Stimulated activated CD8-positive, alpha-beta memory T cell treated with anti-CD3 and anti-CD28 coated beads, Interleukin-12 subunit alpha, Interleukin-12 subunit beta, amount 100 ng/mL, for 4 hours (primary cell): ENCODE results near the gene PPCS.

ENCODE experiments used
- DNase-seq: peaks from one replicate; pipeline ENCODE4 v3.0.0-alpha.2; 2020; ENCODE audit warnings: low read depth

The PPCS gene

GRCh38 chr1:42456010-42456753 is at the start of gene PPCS, which contains the start of gene ZMYND12:
TSS of gene PPCS (plus strand) at chr1:42456543. CDS start at chr1:42456566, 23 bp downstream.
TSS of gene ZMYND12 (minus strand) at chr1:42456022. CDS start at chr1:42455997, 25 bp downstream.
- peak; percentile 85 for DNase-seq

GRCh38 chr1:42414551-42415496 is 41.5 kb upstream of the PPCS start:
- no peak for DNase-seq

- DNase-seq, result no peak
Measured at GRCh38 chr1:42417166-42417565, 39.2 kb upstream of the PPCS start.

GRCh38 chr1:42418516-42418915 is 37.8 kb upstream of the PPCS start:
- DNase-seq, result no peak

- DNase-seq, result no peak
Measured at GRCh38 chr1:42419126-42419821, 37.1 kb upstream of the PPCS start.

- DNase-seq, result no peak
Measured at GRCh38 chr1:42420121-42420520, 36.2 kb upstream of the PPCS start.

- no peak for DNase-seq
Measured at GRCh38 chr1:42420911-42421585, 35.3 kb upstream of the PPCS start.

- no peak for DNase-seq
Measured at GRCh38 chr1:42422737-42423136, 33.6 kb upstream of the PPCS start.

- DNase-seq, result no peak
Measured at GRCh38 chr1:42423681-42424080, 32.7 kb upstream of the PPCS start.

- DNase-seq, result no peak
Measured at GRCh38 chr1:42424201-42424600, 32.1 kb upstream of the PPCS start.

GRCh38 chr1:42427240-42427639 is 29.1 kb upstream of the PPCS start:
- DNase-seq, result no peak

GRCh38 chr1:42429603-42430002 is 26.7 kb upstream of the PPCS start:
- no peak for DNase-seq

GRCh38 chr1:42430286-42431135 is 25.8 kb upstream of the PPCS start:
- no peak for DNase-seq

- no peak for DNase-seq
Measured at GRCh38 chr1:42431514-42431913, 24.8 kb upstream of the PPCS start.

GRCh38 chr1:42432714-42433113 is 23.6 kb upstream of the PPCS start:
- DNase-seq, result no peak

- DNase-seq, result no peak
Measured at GRCh38 chr1:42433369-42433768, 23.0 kb upstream of the PPCS start.

GRCh38 chr1:42434340-42434739 is 22.0 kb upstream of the PPCS start:
- no peak for DNase-seq

- no peak for DNase-seq
Measured at GRCh38 chr1:42439940-42440339, 16.4 kb upstream of the PPCS start.

- DNase-seq, result no peak
Measured at GRCh38 chr1:42442662-42443061, 13.7 kb upstream of the PPCS start.

GRCh38 chr1:42449256-42449655 is 7.1 kb upstream of the PPCS start:
- DNase-seq, result no peak

GRCh38 chr1:42450061-42450460 is 6.3 kb upstream of the PPCS start:
- no peak for DNase-seq
